Kidney tubule cell (primary cell): ENCODE measurements around the gene FOXC2.

Source experiments
- DNase-seq: peaks from one replicate; pipeline ENCODE4 v3.0.0-alpha.2; 2018; ENCODE audit warnings: low spot score

FOXC2 gene

DNA sequence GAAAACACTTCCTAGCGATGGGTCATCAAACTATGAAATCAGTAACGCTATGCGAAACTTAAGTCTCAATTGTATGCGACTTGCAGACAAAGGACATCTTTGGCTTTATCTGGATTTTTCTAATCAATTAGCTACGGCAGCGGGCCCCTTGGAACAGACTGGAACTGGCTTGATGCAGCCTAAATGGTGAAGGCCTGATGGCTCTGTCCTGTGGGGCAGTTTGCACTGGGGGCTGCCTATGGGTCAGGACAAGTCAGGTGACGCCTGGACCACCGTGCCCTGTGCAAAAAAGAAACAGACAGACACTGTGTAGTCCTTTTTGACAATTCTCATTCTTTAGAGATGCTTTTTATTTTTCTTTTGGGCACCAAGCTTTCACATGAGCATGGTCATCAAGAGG lies 33.6 kb upstream of the FOXC2 start:
- DNase-seq, result no peak

DNA sequence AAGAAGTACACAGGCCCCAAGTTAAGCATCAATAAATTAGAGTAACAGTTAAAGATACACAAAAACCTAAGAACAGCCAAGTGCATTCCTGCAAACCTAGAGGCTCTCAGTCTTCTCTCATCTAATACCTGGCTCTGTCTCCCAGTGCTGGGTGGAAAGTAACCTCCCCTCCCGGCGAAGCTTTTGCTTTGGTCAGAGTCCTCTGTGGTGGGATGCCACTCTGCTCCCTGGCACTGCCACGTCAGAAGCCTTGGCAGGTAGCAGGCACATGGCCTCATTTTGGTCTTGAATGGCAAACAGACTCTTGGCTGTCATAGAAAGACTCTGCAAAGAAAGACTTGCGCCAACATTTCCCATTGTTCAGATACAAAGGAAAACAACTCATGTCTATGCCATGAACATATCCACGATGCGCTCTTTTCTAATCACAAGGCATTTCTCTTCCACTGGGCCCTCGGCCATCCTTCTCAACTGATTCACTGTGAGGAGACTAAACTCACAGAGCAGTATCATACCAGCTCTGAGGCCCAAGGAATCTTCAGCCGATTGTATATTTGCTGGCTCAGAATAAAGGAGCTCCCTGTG lies 32.8 kb upstream of the FOXC2 start:
- DNase-seq, result no peak

DNA sequence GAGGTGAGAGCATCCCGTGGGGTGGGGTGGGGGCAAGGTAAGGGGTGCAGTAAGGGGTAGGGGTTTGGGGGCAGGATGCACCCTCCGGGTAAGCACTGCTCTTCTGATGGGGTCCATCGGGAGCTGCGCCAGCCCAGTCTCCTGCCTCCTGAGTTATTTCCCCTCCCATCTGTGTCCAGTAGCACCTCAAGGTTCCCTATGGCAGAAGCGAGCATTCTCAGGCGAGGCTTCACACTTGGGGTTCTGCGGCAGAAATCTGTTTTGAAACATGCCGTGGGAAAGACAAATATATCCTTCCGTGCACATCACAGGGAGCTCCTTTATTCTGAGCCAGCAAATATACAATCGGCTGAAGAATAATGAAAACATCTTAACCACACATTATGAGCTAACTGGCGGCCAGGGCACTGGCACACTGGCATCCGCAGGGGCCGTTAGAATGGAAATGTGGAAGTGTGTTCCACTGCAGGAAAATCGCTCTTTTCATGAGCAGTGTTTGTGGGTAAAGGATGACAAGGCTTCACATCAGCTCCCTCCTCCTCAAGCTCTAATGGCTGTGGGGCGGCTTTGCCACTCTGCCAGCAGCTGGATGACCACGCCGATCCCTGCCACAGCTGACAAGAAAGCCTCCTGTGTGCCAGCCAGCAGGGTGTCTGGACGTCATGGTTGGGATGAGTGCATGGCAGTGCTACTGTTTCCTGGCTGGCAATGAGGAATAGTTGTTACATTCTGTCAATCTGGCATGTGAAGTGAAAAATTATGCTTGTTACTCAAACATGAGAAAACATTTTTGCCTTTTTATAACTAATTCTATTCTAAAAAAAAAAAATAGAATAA lies 31.6 kb upstream of the FOXC2 start:
- DNase-seq, result no peak

DNA sequence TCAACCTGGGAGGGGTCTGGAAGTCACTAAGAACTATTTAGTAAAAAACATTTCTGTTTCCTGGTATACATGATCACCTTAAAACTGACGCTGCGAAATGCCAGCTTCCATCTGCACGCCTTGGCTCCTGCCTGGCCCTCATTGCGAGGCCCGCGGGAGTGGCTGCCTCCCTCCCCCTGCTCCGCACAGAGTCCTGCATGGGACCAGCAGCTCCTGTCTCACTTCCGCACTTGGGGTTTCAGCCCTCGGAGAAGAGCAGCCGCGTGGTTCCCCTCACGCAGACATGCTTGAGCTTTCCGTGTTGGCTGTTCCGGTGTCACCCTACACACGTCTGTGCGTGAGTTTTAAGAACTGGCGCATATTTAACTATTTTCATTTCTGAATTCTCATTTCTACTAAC lies 30.0 kb upstream of the FOXC2 start:
- DNase-seq, result no peak

DNA sequence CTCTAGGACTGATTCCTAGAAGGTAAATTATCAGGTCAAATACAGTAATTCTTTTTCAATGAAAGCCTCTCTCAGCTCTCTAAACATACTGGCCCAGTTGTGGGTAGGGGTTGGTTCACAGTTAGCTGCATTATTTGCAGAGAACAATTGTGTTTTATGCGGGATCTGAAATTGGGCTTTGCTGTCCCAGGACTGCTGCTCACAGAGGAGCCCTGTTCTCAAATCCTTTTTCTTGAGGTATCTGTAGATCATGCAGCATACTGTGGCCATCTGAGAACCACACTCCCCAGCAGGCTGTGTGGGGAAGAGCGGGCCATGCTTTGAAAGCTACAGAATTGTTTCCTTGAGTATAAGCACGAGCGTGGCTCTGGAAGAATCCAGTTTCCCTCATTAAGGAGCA lies 29.1 kb upstream of the FOXC2 start:
- DNase-seq, result no peak

DNA sequence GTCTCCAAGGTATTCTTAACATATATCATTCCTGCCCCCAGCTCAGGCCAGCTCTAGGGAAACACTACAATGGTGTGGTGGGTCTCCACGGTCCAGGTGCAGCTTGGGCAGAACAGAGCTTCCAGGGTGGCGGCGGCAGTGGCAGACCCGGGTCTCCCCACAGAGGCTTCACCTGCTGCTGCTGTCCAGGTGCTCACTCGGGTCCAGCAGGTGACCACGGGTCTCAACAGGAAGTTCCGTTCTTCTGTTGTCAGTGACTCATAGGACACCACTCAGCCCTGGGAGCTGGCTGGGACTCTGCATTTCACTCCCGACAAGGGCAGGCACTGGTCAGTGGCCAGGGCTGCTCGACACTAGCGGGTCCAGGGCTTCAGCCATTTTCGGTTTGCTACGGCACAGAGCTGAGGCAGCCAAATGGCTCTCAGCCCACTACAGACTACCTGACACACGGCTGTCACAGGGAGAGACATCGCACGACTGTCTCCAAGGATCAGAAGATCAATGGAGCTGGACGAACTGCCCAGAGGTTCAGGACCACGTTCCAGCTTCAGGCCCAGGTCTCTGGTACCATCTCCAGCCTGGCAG lies 28.3 kb upstream of the FOXC2 start:
- no peak for DNase-seq

DNA sequence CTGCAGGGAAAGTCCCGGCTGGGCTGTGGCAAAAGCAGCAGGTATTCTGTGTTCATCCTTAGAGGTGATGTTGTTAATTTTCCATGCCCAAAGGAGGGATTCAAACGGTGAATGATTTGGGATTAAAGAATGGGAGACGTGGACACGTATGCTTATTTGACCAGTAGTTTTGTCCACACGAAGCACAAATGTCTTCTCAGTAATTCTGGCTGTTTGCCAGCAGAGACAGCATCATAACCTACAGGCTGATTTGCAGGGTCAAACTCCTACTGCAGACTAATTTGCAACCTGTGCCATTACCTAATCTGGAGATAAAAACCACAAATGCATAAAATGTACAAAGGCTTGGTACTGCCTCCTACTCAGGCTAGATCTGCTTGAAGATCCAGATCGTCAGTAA lies 25.7 kb upstream of the FOXC2 start:
- DNase-seq, result no peak

DNA sequence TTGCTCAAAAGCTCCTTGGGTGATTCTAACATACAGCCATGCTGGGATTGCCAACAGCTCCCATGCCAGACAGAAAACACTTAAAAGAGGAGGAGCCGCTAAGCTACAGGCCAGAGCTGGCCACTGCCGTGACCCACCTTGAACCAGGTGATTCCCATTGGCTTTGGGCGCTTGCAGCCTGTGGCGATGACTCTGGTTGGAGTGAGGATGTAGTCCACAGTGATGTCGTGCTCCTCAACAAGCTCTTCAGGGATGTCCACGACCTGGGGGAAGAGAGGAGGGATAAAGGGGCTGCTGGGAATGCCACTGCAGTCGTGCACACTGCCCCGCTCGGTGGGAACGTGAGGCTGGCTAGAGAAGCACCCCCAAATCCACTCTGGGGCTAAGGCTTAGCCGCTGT lies 25.1 kb upstream of the FOXC2 start:
- DNase-seq, result no peak

DNA sequence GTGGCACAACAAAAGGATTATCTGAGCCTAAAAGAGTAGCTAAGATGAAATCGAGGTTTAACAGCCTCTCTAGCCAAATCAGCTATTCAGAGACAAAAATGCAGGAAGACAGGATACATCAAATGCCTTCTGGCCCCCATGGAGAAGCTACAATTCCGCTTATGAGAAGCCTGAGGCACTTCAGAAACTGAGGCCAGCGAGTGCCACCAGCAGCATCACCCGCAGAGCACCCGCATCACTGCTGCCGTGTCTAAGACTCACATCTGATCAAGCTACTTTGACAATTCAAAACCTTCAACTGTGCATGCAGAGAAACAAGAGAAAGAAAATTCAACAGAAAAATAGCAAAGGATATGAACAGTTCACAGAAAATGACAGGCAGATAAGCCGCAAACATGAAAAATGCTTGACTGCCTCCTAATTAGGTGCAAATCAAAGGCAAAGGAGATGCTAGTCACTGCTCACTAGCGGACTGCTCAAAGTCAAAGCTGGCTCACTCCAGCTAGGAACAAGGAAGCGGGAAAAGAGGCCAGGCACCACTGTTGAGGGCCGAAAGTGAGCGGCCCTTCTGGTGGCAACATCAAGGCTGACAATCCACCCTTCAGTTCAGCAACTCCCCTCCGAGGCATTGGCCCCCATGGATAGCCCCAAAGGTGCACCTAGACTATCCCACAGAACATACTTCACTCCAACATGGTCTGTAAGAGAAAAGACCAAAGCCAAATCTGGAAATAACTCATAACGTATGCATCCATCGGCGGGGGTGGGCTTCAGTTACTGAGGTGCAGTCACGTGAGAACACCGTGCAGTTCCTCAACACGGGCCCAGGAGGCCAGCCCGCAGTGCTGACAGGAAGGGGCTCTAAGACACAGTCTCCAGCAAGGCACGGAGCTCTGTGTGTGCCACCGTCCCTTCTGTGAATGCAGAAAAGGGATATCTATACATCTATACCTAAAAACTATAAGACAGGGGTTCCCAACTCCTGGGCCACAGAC lies 23.6 kb upstream of the FOXC2 start:
- DNase-seq, result no peak

DNA sequence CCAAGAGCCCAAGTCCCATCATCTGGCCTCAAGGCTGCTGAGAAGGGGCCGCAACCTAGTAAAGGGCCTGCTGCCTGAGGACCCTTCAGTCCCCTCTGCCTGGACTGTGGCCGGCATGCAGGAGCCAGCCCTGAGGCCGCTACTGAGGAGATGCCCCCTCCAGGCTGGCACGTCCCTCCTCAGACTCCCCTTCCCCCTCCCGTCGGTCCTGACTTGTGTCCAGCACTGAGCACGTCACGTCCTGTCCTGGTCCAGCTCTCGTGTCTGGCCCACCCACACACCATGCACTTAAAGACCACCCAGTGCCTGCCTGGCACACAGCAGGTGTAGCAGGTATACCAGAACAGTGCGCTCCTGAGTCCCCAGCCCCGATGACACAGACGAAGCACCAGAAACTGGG lies 21.1 kb upstream of the FOXC2 start:
- no peak for DNase-seq

DNA sequence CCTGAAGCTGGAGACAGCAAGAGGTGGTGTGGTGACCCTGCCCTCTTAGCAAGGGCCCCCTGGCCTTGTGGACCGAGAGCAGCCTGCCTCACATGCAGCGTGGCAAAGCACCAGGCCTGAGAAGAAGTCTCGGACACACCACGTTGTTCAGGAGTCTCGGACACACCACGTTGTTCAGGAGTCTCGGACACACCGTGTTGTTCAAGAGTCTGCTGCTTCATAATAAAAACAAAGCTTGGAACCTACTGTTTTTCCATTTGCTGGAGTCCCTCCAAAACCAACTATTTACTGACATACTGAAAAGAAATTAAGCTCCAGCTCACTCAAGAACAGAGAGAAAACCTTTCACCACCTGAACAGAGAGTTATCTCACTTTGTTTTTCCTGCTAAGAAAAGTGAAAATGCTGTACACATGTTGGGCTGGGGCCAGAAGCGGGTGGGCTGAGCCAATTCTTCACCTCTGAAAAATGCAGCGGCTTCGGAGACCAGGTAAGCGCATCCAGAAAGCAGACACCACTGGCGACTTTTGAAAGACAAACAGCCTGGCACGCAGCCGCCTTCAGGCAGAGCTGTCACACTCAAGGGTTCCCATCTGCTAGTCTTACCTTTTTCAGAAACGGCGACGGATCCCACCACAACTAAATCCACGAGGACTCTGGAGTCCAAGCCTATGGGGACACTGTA lies 20.5 kb upstream of the FOXC2 start:
- no peak for DNase-seq

DNA sequence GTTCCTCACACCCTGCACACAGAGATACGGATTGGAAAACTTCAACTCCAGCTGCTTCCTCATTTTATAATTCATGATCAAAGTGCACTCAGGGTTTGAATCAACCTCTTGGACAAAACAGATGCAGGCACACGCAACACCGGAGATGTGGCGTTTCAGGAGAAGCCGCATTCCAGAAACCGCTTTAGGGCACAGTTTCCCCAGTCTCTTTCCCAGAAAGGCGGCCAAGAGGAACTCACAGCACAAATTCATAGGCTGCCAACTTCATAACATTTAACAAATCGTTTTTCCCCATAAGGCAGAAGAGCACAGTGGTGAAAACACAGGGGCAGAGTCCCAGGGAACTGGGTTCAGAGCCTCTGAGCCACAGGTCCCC lies 20.0 kb upstream of the FOXC2 start:
- no peak for DNase-seq

DNA sequence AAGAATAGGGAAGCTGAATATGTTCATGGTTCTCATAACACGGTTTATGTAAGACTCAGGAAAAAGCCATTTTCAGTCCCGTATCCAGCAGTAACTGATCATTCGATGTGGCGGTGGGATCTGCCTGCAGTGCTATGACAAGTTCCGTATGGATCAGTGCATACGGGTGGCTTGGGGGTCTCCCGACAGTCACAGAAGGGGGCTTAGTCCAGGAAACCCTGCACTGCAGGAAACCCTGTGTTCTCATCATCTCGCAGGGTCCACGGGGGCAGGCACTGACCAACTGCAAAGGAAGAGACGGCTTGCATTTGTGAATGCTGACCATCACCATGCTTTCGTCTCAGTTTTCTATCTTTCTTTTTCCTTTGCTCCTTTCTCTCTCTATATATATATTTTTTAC lies 19.3 kb upstream of the FOXC2 start:
- DNase-seq, result no peak

DNA sequence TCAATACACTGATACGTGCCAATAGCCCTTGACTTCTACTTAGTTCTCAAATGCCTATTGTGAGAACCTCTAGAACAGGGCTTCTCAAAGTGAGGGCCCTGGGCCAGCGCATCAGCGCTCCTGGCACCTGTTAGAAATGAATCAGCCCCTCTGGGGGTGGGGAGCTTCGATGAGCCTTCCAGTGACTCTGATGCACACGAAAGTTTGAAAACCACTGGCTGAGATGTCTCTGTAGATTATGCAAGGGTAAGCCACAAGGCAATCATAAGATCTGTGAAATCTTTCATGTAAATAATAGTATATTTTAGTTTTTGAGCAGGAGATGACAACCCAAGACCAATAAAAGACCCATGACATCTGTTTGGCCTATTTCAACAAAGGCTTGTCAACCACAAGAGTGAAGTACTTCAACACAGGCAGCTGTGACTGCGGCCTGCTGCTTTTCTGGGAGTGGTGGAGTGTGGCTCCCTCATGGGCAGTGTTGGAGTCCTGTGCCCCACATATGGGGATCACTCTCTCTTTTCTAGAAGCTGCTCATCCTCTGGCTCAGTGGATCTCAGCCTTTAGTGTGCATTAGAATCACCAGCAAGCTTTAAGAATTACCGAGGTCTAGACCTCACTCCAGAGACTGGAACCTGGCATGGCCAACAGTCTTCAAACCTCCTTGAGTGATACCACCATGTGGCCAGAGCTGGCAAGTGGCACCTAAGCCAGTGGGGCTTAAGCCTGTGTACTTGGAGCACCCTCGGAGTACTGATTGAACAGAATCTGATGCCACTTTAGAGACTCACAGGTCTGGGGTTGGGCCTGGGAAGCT lies 17.3 kb upstream of the FOXC2 start:
- no peak for DNase-seq

DNA sequence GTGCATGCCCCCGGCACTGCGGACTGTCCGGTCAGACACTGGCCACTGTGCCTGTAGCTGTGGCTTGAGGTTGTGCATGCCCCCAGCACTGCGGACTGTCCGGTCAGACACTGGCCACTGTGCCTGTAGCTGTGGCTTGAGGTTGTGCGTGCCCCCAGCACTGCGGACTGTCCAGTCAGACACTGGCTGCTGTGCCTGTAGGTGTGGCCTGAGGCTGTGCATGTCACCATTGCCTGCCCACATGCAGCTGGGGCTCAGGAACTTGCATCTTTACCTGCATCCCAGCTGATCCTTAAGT lies 16.8 kb upstream of the FOXC2 start:
- DNase-seq, result no peak

DNA sequence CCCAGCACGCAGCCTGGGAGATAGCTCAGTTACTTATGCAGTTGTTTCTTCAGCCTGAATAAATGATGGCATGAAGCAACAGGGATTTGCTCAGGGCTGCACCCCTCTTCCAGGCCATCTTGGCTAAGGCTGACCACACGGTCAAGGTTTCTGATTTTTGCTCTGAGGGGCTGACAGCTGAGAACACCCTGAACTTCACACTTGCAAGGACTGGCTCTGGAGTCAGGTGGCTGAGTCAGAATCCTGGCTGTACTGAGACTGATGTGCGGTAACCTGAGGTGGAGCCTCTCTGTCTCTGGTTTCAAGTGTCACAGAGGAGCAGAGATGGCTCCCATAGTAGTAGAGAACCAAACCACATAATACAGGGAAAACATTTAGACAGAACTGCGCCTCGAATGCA lies 16.3 kb upstream of the FOXC2 start:
- DNase-seq, result no peak

DNA sequence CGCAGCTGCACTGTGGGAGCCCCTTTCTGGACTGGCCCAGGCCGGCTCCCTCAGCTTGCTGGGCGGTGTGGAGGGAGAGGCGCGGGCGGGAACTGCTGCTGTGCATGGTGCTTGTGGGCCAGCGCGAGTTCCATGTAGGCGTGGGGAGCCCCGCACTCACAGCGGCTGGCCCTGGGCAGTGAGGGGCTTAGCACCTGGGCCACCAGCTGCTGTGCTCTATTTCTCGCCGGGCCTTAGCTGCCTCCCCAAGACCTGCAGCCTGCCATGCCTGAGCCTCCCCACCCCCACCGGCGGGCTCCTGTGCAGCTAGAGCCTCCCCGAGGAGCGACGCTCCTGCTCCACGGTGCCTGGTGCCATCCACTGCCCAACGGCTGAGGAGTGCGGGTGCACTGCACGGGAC lies 13.3 kb upstream of the FOXC2 start:
- DNase-seq, result no peak

DNA sequence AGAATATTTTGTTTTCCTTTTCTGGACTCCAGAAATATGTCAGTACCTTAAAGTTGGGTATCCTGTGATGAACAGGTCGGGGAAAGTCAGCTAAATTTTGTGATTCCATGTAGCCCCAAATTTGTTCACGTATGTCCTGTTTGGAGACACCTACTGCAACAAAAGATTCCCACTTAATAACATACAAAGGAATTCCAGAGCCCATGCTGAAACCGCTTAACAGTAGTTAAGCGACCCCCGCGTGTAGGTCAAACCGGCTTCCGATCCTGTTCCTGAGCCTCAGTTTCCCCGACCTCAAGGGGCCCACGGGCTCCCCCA lies 12.1 kb upstream of the FOXC2 start:
- no peak for DNase-seq

DNA sequence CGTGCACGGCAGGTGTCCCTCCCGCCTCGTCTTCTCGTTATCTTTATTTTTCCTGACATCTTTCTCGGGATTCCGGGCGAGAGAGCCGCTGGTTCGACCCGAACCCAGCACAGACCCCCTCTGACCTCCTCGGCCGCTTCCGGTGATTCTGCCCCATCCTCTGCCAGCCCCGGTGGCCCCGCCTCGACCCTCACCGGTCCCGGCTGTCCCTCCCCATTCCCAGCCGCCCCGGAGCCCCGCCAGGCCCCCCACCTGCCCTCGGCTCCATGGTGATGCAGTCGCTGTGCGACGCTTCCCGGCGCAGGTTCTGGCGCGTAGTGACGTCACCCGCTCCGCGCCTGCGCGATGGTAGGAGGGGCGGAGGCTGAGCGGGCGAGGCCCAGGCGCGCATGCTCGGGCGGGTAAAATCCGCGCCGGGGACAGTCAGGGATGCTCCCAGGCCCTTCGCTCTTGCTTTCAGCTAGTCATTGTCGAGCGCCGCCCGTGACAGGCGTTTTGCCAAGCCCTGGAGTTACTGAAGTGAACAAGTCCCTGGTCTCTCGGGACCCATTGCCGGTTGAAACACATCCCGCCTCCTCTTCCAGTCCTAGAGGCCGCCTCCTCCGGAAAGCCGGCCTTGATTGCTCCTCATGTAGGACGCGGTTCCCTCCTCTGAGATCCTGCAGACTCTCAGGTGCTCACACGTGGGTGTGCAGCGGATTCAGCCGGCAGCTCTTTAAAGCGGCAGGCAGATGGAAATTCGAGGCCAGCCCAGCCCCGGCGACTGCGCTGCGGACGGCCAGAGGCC lies 11.5 kb upstream of the FOXC2 start, which contains the start of gene MTHFSD:
Gene MTHFSD (minus strand): TSS at position 319 of the 787 bp plus-strand sequence. CDS start 51 bp downstream, at position 268.
- peak; percentile 91 for DNase-seq

DNA sequence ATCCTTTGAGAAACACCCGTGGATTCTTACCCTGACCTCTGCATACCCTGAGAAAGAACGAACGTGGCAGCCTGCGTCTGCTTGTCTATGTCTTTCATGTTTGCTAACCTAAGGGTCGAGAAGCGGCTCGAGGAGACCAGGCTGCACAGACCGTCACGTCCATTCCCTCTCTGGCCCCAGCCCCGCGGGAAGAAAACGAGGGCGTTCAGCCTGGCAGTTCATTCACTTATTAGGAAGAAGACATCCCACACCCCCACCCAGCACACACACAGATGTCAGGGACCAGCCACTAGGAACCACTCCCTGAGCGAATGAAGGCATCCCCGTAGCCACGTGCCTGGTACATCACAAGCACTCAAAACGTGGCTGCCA lies 10.9 kb upstream of the FOXC2 start:
- DNase-seq, result no peak

DNA sequence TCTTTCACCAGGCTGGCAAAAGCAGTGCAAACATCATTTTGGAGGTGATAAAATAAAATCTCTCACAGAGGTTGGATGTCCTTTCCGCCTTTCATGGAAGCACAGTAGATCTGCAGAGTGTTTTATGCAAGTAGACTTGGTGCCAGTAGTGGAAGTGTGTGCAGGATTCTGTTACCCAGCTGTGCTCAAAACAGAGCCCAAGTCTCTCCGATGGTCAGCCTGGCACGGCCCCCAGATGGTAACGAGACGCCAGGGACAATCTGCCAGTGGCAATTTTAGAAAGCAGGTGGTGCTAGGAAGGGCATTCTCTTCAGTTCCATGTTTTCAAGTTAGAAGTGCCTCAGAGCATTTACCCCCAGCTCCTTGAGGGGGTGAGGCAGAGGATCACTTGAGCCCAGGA lies 10.1 kb upstream of the FOXC2 start:
- DNase-seq, result no peak
